Cardiac septum (tissue), 1 donor: Measurements from ENCODE around the gene PCED1A. TPM values are rescaled to one million over a fixed set of nuclear protein-coding genes. Genes with fewer than 3 reads are reported as not detected.

ENCODE experiments used
- DNase-seq: peaks from one replicate; pipeline ENCODE4 v3.0.0-alpha.2; 2020; ENCODE audit warnings: low spot score
- intact Hi-C: fragments of 100-400 bp; cut with DNase I; formaldehyde crosslinking; loops from one replicate; pipeline ENCODE4 v1.14.0; 2022
- total RNA-seq: library from RNA; stranded (reverse); fragmentation: NEBNext Ultra II Directional; extraction: Animal tissue kit (Norgen Biotek cat#: 25700); gene quantifications from one replicate; pipeline ENCODE4 v1.2.1, GENCODE V29; 2021
- donor health status: DM: no; HTN: no; CAD: no.

Gene PCED1A
- total RNA-seq, 1 donor from 2014 or later = 12.8 TPM

DNA sequence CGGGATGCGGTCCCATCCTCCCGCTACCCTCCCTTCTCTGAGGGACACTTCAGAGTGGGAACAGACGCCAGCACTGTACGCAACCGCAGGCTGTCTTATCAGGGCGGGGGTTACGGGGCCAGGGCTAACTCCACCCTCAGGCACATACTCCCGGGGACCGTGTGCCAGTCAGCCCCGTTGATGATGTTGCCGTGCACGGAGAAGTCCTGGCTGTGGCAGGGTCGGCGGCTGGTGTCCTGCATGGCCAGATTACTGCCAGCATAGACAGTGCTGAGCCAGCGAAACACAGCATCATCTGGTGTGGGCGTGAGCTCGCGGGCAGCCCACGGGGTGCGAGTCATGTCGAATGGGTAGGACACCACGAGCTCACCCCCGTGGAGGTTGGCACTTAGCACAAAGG lies 45.0 kb downstream of the PCED1A start:
- intact Hi-C loops = no loop called here
- DNase-seq = no peak

DNA sequence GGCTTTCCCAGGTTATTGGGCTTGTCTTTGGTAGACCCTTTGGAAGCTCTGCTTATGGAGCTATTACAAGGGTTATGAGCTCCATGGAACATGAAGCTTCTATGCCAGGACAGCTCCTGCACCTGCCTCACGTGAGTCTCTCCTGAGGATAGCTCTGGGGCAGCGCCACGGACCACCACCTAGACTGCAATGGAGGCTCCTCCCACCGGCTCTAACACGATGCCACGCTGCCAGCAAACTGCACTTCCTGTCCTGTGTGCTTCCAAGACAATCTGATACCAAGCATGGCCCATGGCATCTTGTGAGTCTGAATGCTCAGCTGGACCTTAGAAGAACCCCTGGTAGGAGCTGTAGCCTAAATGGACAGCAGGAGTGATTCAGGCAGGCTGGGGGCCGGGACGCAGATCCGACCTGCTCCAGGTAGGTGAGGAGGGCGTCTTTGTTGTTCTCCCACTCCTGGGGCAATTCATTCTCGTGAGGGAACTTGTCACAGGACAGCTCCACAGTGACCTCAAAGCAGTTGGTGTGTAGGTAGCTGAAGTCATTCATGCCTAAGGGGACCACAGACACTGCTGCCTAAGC lies 45.5 kb downstream of the PCED1A start:
- DNase-seq = no peak
- intact Hi-C loops = no loop called here

DNA sequence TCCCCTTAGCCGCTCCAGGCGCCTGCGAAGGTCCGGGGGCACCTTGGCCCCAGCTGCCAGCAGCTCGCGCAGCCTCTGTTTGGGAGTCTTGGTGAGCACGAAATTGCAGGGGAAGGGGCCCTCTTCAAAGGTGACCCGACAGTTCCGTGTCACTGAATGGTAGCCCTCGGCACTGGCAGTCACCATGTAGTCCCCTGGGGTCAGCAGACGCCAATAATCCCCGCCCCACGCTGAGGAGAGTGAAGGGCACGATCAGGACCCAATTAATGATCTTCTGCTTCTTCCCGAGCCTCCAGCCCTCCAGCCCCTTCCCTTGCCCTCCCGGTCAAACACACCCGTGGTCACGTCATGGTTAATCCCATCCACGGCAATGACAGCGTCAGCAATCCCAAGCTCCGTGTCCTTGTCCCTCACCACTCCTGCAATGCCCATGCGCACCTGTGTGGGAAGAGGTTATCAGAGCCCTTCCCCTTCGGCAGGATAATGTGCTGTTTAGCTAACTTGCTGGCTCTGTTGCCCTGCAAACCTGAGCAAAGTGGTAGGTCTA lies 46.2 kb downstream of the PCED1A start:
- no peak for DNase-seq
- intact Hi-C loops = no loop called here

DNA sequence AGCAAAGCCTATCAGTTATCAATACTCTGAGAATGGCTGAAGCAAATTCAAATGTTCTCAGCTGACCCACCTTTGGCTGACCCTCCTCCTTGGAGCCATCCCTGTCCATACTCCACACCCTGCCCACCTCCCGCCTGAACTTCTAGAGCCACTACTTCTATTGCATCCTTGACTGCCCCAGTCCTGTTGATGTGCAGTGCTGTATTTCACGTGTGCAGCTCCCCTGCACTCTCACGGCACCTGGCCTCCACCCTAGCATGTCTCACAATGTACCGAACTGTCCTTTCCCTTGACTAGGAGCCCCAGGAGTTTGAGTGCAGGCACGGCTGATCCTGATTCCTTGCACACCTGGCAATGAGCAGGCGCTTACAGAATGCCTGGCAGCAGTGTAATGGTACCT lies 47.0 kb downstream of the PCED1A start:
- DNase-seq = no peak
- intact Hi-C loops = no loop called here

Other genes starting within 250 kb of the PCED1A start
- gene NOP56, start 188.0 kb downstream of the PCED1A start, total RNA-seq = 62.2 TPM
- 121 TPM for gene IDH3B, start 176.4 kb downstream of the PCED1A start, total RNA-seq
- gene EBF4, start 147.9 kb downstream of the PCED1A start, total RNA-seq = 4.8 TPM
- 0.19 TPM for gene CPXM1, start 40.0 kb downstream of the PCED1A start, total RNA-seq
- not detected for gene C20orf141, start 25.7 kb downstream of the PCED1A start, total RNA-seq
- not detected for gene TMEM239, start 24.3 kb downstream of the PCED1A start, total RNA-seq
- gene VPS16, start 90 bp upstream of the PCED1A start, total RNA-seq = 23.3 TPM
- 23.5 TPM for gene PTPRA, start 32.8 kb upstream of the PCED1A start, total RNA-seq
- not detected for gene GNRH2, start 203.0 kb upstream of the PCED1A start, total RNA-seq
- gene MRPS26, start 205.4 kb upstream of the PCED1A start, total RNA-seq = 43.0 TPM
- gene OXT, start 231.0 kb upstream of the PCED1A start, total RNA-seq = not detected
- not detected for gene AVP, start 244.1 kb upstream of the PCED1A start, total RNA-seq